Transverse colon (tissue), 4 donors: Measurements from ENCODE around the gene DIP2A. TPM values are rescaled to one million over a fixed set of nuclear protein-coding genes. Genes with fewer than 3 reads are reported as not detected.

Experiments used
- DNase-seq: peaks from one replicate; pipeline ENCODE4 v3.0.0-alpha.2; 2019
- H3K27ac ChIP-seq, 4 donors: fragments of 200-600 bp; sonication (generic); 2 replicates each; pipeline ENCODE4 v1.5.1; 2016 to 2018; ENCODE audit warnings: inconsistent platforms in 4 of 4
- H3K27me3 ChIP-seq: fragments of 200-600 bp; sonication (generic); 2 replicates; pipeline ENCODE4 v1.5.1; 2017; ENCODE audit warnings: inconsistent platforms
- H3K36me3 ChIP-seq, 4 donors: fragments of 200-600 bp; sonication (generic); 2 replicates each; pipeline ENCODE4 v1.5.1; 2017 to 2019; ENCODE audit warnings: inconsistent platforms in 4 of 4
- H3K4me1 ChIP-seq, 4 donors: fragments of 200-600 bp; sonication (generic); 2 replicates each; pipeline ENCODE4 v1.5.1; 2017 to 2020; ENCODE audit warnings: inconsistent platforms in 4 of 4
- H3K4me3 ChIP-seq, 4 donors: fragments of 200-600 bp; sonication (generic); 1 replicate in 1 of 4; 2 replicates in 3 of 4; pipeline versions ENCODE4 v1.5.1 to v1.6.1; 2017 to 2019; ENCODE audit warnings: inconsistent platforms in 4 of 4
- H3K9me3 ChIP-seq, 2 donors: fragments of 200-600 bp; sonication (generic); 2 replicates each; pipeline ENCODE4 v1.5.1; 2017 to 2019; ENCODE audit warnings: inconsistent platforms in 2 of 2
- EP300 ChIP-seq: sonication (generic); formaldehyde crosslinking; IDR thresholded peaks from one replicate; pipeline ENCODE4 v1.6.1; 2017; ENCODE audit warnings: antibody characterized with exemption, low read depth
- POLR2A ChIP-seq: fragments of 450-650 bp; IDR thresholded peaks from one replicate; pipeline ENCODE4 v1.6.1; 2016; ENCODE audit warnings: antibody characterized with exemption, mild to moderate bottlenecking, moderate library complexity
- POLR2AphosphoS5 ChIP-seq, 3 donors: sonication (generic); formaldehyde crosslinking; IDR thresholded peaks; one replicate each; pipeline ENCODE4 v1.6.1; 2016; ENCODE audit warnings: antibody characterized with exemption in 3 of 3
- WGBS, 2 donors: methylation state at CpG; one replicate each; pipeline ENCODE4 v1.1.5; 2018; ENCODE audit warnings: low coverage in 1 of 2; 5-methylcytosine and 5-hydroxymethylcytosine counted together
- in situ Hi-C, 4 donors: fragments of 200-750 bp; cut with MboI; loops; one replicate each; pipeline versions ENCODE4 v1.15.0 to v1.15.1; 2017; ENCODE audit warnings: low sequenced_read_pairs in 3 of 4, low pct_ligation_motif_present in 1 of 4, low pct_unique_long_range_greater_than_20kb in 1 of 4
- intact Hi-C: fragments of 100-400 bp; cut with DNase I; formaldehyde crosslinking; loops from one replicate; pipeline ENCODE4 v1.15.1; 2023; ENCODE audit warnings: low total_unique reads
- total RNA-seq, 4 donors: library from RNA; depleted of rRNA; stranded (reverse); fragments of >200 nt; gene quantifications; one replicate each; pipeline ENCODE4 v1.1.0, GENCODE V29; 2016
- TF ChIP-seq, protein P1 (sequence below), 5 experiments: fragments of 200-600 bp in 3 of 5; fragments of 450-650 bp in 2 of 5; sonication (generic) in 3 of 5; IDR thresholded peaks; 1 replicate in 2 of 5; 2 replicates in 3 of 5; pipeline ENCODE4 v1.5.1; 2016 to 2017; ENCODE audit warnings: antibody characterized with exemption in 5 of 5, inconsistent platforms in 3 of 5, mild to moderate bottlenecking in 2 of 5, moderate library complexity in 1 of 5

The DIP2A gene
- total RNA-seq, 4 donors from 2014 or later: 68.8 to 121 (median 92.9) TPM

DNA sequence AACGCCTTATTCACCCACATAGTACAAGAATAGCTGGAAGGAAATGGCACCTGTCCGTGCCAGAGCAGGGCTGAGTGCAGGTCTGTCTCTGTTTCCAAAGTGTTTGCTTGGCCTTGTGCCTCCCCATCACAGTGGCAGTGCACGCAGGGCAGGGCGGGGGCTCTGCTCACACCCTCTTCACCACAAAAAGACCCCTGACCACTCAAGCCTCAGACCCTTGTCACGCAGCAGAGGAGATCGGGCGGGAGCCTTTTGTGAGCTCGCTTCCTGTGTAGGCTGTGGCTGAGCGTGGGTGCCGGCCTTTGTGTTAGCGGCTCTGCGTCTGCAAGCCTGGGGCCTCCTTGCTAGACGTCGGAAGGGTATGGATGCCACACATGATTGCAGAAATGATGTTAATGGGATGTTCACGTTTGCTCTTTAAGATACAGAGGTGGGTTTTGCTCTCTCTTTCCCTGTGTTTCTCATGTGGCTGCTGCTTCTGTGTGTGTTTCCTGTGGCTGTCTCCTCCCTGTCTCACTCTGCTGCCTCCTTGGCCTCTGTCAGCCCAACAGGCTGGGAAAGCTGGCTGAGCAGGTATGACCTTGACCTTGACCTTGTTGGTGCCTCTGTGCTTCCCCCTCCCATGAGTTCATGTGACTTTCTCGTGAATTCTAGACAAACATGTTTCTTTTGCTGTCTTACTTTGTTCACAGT, 100.7 kb downstream of the DIP2A start:
- intact Hi-C loops (no loop called here), in situ Hi-C loops (no loop called here)
- Histone ChIP-seq H3K4me1 (no peaks in the 10 kb centered on the region), H3K4me3 (no peak overlapping the region), H3K36me3 (peaks cover 0 to 49% (median 17%) of the 10 kb centered on the region in 4 donors), H3K9me3 (no peaks in the 10 kb centered on the region), H3K27me3 (no peaks in the 10 kb centered on the region), H3K27ac (peak overlapping the region in 2 of 4 donors; percentile 1 to 36)
- no peak for DNase-seq
- TF ChIP-seq, protein P1, sequence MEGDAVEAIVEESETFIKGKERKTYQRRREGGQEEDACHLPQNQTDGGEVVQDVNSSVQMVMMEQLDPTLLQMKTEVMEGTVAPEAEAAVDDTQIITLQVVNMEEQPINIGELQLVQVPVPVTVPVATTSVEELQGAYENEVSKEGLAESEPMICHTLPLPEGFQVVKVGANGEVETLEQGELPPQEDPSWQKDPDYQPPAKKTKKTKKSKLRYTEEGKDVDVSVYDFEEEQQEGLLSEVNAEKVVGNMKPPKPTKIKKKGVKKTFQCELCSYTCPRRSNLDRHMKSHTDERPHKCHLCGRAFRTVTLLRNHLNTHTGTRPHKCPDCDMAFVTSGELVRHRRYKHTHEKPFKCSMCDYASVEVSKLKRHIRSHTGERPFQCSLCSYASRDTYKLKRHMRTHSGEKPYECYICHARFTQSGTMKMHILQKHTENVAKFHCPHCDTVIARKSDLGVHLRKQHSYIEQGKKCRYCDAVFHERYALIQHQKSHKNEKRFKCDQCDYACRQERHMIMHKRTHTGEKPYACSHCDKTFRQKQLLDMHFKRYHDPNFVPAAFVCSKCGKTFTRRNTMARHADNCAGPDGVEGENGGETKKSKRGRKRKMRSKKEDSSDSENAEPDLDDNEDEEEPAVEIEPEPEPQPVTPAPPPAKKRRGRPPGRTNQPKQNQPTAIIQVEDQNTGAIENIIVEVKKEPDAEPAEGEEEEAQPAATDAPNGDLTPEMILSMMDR (IDR thresholded peaks at IDR 0.05): no peak
- no peak for TF ChIP-seq POLR2AphosphoS5 (IDR thresholded peaks at IDR 0.05)
- no peak for TF ChIP-seq EP300
- TF ChIP-seq POLR2A: no peak
- WGBS, 2 donors: 68 to 76% methylated on average over 3 to 16 of the region's 16 CpGs

DNA sequence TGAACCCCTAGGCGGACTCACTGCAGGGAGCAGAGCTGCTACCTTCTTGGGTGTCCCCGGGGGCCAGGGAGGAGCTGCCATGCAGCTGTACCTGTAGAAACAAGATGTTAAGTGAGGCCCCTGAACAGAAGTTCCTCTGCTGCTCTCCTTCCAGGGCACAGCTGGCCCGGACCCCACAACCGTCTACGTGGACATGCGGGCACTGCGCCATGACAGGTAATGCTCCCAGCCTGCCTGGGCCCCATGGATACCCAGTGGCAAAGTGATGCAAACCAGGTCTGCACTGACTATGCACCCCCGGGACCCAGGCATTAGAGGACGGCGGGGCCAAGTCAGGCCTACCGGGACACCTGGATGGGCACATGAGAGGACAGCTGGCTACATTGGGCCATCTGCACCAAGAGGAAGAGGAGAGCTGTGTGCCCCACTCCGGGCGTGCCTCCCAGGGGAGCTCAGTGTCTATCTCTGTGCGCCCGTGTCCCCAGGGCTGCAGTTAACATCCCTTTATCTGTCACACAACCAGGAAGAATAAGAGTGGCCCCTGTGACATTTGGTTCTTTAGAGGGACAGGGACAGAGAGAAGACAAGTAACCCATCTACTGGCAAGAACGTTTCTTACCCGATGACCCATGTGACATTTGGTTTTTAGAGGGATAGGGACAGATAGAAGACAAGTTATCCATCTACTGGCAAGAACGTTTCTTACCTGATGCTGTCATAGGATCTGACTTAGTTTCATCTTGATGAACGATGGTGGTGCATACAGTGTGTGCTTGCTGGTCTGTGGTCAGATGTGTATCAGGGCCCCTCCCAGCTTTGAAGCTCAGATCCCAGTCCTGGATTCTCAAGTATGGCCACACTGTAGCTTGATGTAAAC, 102.1 kb downstream of the DIP2A start:
- DNase-seq: no peak
- Histone ChIP-seq H3K4me3 (no peak overlapping the region), H3K9me3 (no peaks in the 10 kb centered on the region), H3K27ac (no peak overlapping the region), H3K36me3 (peaks cover 0 to 41% (median 13%) of the 10 kb centered on the region in 4 donors), H3K27me3 (no peaks in the 10 kb centered on the region), H3K4me1 (no peaks in the 10 kb centered on the region)
- intact Hi-C loops (no loop called here), in situ Hi-C loops (no loop called here)
- WGBS, 2 donors: 92% methylated on average over 19 of the region's 19 CpGs; no CpG with 5 or more reads in 1 of the 2 donors
- TF ChIP-seq POLR2AphosphoS5 (IDR thresholded peaks at IDR 0.05) (no peak), POLR2A (no peak), EP300 (no peak)
- TF ChIP-seq, protein P1 (IDR thresholded peaks at IDR 0.05): no peak

DNA sequence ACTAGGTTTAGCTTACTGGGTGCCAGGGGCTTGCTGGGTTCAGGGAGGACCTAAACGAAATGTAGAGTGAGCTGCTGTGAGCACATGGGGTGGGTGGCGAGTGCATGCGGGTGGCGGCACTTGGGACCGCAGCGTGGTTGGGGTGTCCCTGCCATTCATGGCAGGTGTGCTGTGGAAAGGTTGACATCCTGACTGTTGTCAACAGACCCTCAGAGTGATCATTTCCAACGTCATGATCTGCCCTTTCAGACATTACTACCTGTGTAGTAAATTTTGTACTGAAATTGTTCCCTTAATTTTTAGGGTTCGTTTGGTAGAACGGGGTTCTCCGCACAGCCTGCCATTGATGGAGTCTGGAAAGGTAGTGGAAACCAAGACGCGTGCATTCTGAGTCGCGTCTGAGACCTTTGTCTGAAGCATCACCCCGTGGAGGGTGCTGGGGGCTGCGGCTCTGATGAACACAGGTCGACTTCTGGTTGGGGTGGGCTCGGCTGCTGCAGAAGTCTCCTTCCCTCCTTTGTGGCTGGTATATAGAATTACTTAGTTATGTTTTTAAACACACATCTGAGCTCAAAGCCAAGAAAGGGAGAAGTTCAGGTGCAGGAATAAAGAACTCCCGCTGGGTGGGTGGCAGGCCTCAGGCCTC, 102.9 kb downstream of the DIP2A start:
- no peak overlapping the region for H3K27ac ChIP-seq
- in situ Hi-C loops: no loop called here
- H3K4me3 ChIP-seq: no peak overlapping the region
- peaks cover 0 to 34% (median 10%) of the 10 kb centered on the region in 4 donors for H3K36me3 ChIP-seq
- no peaks in the 10 kb centered on the region for H3K9me3 ChIP-seq
- H3K4me1 ChIP-seq: no peaks in the 10 kb centered on the region
- H3K27me3 ChIP-seq: no peaks in the 10 kb centered on the region
- no peak for TF ChIP-seq POLR2A
- TF ChIP-seq, protein P1 (IDR thresholded peaks at IDR 0.05): no peak
- no peak for TF ChIP-seq POLR2AphosphoS5 (IDR thresholded peaks at IDR 0.05)
- no peak for TF ChIP-seq EP300
- WGBS, 2 donors: 85 to 94% methylated on average over 12 to 19 of the region's 19 CpGs
- intact Hi-C loops: no loop called here
- no peak for DNase-seq

DNA sequence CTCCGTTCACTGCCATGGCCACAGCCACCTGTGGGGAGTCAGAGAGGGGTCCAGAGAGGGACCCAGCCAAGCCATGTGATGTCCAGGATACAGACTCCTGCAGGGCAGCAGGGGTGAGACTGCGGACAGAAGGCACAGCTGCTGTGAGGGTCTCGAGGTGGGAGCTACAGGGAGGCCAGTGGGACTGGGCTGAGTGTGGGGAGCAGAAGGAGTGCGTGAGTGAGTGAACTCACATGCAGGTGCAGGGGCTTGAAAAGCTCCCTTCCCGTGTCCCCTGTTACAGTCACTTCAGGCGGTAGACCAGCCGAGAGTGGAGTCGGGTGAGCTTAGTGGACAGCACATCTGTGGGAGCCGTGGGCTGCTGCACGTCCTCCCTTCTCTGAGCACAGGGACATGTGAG, 103.8 kb downstream of the DIP2A start:
- no peak for DNase-seq
- no peaks in the 10 kb centered on the region for H3K27me3 ChIP-seq
- TF ChIP-seq POLR2A: no peak
- TF ChIP-seq EP300: no peak
- no peak for TF ChIP-seq POLR2AphosphoS5 (IDR thresholded peaks at IDR 0.05)
- TF ChIP-seq, protein P1 (IDR thresholded peaks at IDR 0.05): no peak
- peaks cover 0 to 28% (median 11%) of the 10 kb centered on the region in 4 donors for H3K36me3 ChIP-seq
- H3K4me3 ChIP-seq: no peak overlapping the region
- H3K4me1 ChIP-seq: no peaks in the 10 kb centered on the region
- no peaks in the 10 kb centered on the region for H3K9me3 ChIP-seq
- no peak overlapping the region for H3K27ac ChIP-seq
- intact Hi-C loops (no loop called here), in situ Hi-C loops (no loop called here)
- WGBS, 2 donors: 86 to 92% methylated on average over 2 to 10 of the region's 10 CpGs
